Left kidney (tissue), 8 donors: ENCODE data around the gene EEF1G. TPM values are rescaled to one million over a fixed set of nuclear protein-coding genes. Genes with fewer than 3 reads are reported as not detected.
A peak's percentile ranks its signal among the peaks of the same experiment; 100 is the strongest.
"Not testable (repeated sequence)": the region's sequence is repeated elsewhere in the genome, so short reads cannot be mapped to it uniquely, and the experiment has no call there.

ENCODE experiments used
- DNase-seq: peaks from one replicate; pipeline ENCODE4 v3.0.0-alpha.2; 2013
- long read RNA-seq, 8 donors: transcript quantifications; one replicate each; lab custom pipeline, GENCODE V29; 2026
- polyA plus RNA-seq: library from polyadenylated mRNA; unstranded; fragments of 120-200 nt; gene quantifications from one replicate; pipeline ENCODE4 v1.2.1, GENCODE V29; 2013; ENCODE audit not compliant: insufficient read length

Gene EEF1G
- 2,043 TPM for polyA plus RNA-seq
- long read RNA-seq, donor 1, transcript EEF1G-201 (10 exons, 1,523 nt), result major isoform, 668 of 1,501 reads
- long read RNA-seq, donor 1, transcript EEF1G-203 (9 exons, 2,496 nt), result minor isoform, 310 of 1,501 reads
- long read RNA-seq, donor 1, partial matches to known transcripts, result 517 of 1,501 reads
- long read RNA-seq, donor 1, other reads (novel, unspliced or antisense), result 6 of 1,501 reads
- long read RNA-seq, donor 2, transcript EEF1G-203 (9 exons, 2,496 nt), result minor isoform, 110 of 1,496 reads
- long read RNA-seq, donor 2, transcript EEF1G-201 (10 exons, 1,523 nt), result major isoform, 761 of 1,496 reads
- long read RNA-seq, donor 2, partial matches to known transcripts, result 620 of 1,496 reads
- long read RNA-seq, donor 2, other reads (novel, unspliced or antisense), result 5 of 1,496 reads
- long read RNA-seq, donor 3, transcript EEF1G-201 (10 exons, 1,523 nt), result major isoform, 592 of 1,126 reads
- long read RNA-seq, donor 3, transcript EEF1G-203 (9 exons, 2,496 nt), result minor isoform, 98 of 1,126 reads
- long read RNA-seq, donor 3, partial matches to known transcripts, result 436 of 1,126 reads
- long read RNA-seq, donor 3, other reads (novel, unspliced or antisense), result 0 of 1,126 reads
- long read RNA-seq, donor 4, transcript EEF1G-203 (9 exons, 2,496 nt), result minor isoform, 11 of 154 reads
- long read RNA-seq, donor 4, transcript EEF1G-201 (10 exons, 1,523 nt), result major isoform, 33 of 154 reads
- long read RNA-seq, donor 4, partial matches to known transcripts, result 110 of 154 reads
- long read RNA-seq, donor 4, other reads (novel, unspliced or antisense), result 0 of 154 reads
- long read RNA-seq, donor 5, transcript EEF1G-201 (10 exons, 1,523 nt), result major isoform, 1,491 of 2,552 reads
- long read RNA-seq, donor 5, transcript EEF1G-203 (9 exons, 2,496 nt), result minor isoform, 197 of 2,552 reads
- long read RNA-seq, donor 5, partial matches to known transcripts, result 853 of 2,552 reads
- long read RNA-seq, donor 5, other reads (novel, unspliced or antisense), result 11 of 2,552 reads
- long read RNA-seq, donor 6, transcript EEF1G-201 (10 exons, 1,523 nt), result major isoform, 617 of 1,717 reads
- long read RNA-seq, donor 6, transcript EEF1G-203 (9 exons, 2,496 nt), result minor isoform, 275 of 1,717 reads
- long read RNA-seq, donor 6, partial matches to known transcripts, result 805 of 1,717 reads
- long read RNA-seq, donor 6, other reads (novel, unspliced or antisense), result 20 of 1,717 reads
- long read RNA-seq, donor 7, transcript EEF1G-201 (10 exons, 1,523 nt), result major isoform, 1,209 of 2,173 reads
- long read RNA-seq, donor 7, transcript EEF1G-203 (9 exons, 2,496 nt), result minor isoform, 286 of 2,173 reads
- long read RNA-seq, donor 7, partial matches to known transcripts, result 659 of 2,173 reads
- long read RNA-seq, donor 7, other reads (novel, unspliced or antisense), result 19 of 2,173 reads
- long read RNA-seq, donor 8, transcript EEF1G-203 (9 exons, 2,496 nt), result minor isoform, 74 of 788 reads
- long read RNA-seq, donor 8, transcript EEF1G-201 (10 exons, 1,523 nt), result major isoform, 404 of 788 reads
- long read RNA-seq, donor 8, partial matches to known transcripts, result 310 of 788 reads
- long read RNA-seq, donor 8, other reads (novel, unspliced or antisense), result 0 of 788 reads

GRCh38 chr11:62573592-62574362, at the start of gene EEF1G:
Gene EEF1G, minus strand, starts transcription at chr11:62573891. Its CDS starts 49 bp downstream, at chr11:62573842.
- DNase-seq, result peak; percentile 99

- DNase-seq, result no peak
These were observed 48.9 kb upstream of the EEF1G start for GRCh38 chr11:62622476-62623089.

- DNase-seq, result peak; percentile 93
These were observed 48.1 kb upstream of the EEF1G start, which contains the start of gene B3GAT3 for GRCh38 chr11:62621567-62622470. Gene B3GAT3, minus strand, starts transcription at chr11:62621986. Its CDS starts 39 bp downstream, at chr11:62621947.

GRCh38 chr11:62621027-62621566, 47.4 kb upstream of the EEF1G start:
- no peak for DNase-seq

- not testable (repeated sequence) for DNase-seq
These were observed 43.3 kb upstream of the EEF1G start for GRCh38 chr11:62616957-62617356.

- DNase-seq, result no peak
These were observed 41.8 kb upstream of the EEF1G start for GRCh38 chr11:62615521-62615920.

GRCh38 chr11:62614275-62614674, 40.6 kb upstream of the EEF1G start:
- DNase-seq, result no peak

- no peak for DNase-seq
These were observed 39.6 kb upstream of the EEF1G start for GRCh38 chr11:62613291-62613778.

- peak; percentile 74 for DNase-seq
These were observed 38.9 kb upstream of the EEF1G start, which contains the start of the genes EML3 and ROM1 for GRCh38 chr11:62612366-62613290. Gene EML3, minus strand, starts transcription at chr11:62612775. Its CDS starts 318 bp downstream, at chr11:62612457. Gene ROM1, plus strand, starts transcription at chr11:62613257. Its CDS starts 25 bp downstream, at chr11:62613282.

GRCh38 chr11:62611705-62612365, 38.1 kb upstream of the EEF1G start:
- no peak for DNase-seq

- DNase-seq, result no peak
These were observed 37.4 kb upstream of the EEF1G start for GRCh38 chr11:62610814-62611704.

- no peak for DNase-seq
These were observed 36.7 kb upstream of the EEF1G start for GRCh38 chr11:62610403-62610802.

GRCh38 chr11:62608776-62609175, 35.1 kb upstream of the EEF1G start:
- no peak for DNase-seq

GRCh38 chr11:62607714-62608113, 34.0 kb upstream of the EEF1G start:
- no peak for DNase-seq

GRCh38 chr11:62605902-62606301, 32.2 kb upstream of the EEF1G start:
- DNase-seq, result no peak
